H4 (cell line): Measurements from ENCODE around the gene HSF2BP. TPM values are rescaled to one million over a fixed set of nuclear protein-coding genes. Genes with fewer than 3 reads are reported as not detected.
"Not testable (repeated sequence)": the region's sequence is repeated elsewhere in the genome, so short reads cannot be mapped to it uniquely, and the experiment has no call there.

ENCODE experiments used
- DNase-seq: peaks from one replicate; pipeline ENCODE4 v3.0.0-alpha.2; 2015; ENCODE audit warnings: low spot score
- total RNA-seq: library from RNA; depleted of rRNA; stranded (reverse); fragments of >200 nt; shearing (Covaris generic); gene quantifications from 2 replicates; pipeline ENCODE4 v1.2.3, GENCODE V29; 2014; rRNA removed

HSF2BP gene
- 3.9 and 5.1 TPM in 2 replicates for total RNA-seq

- DNase-seq, result peak; percentile 75
Observed at GRCh38 chr21:43659136-43660000, at the start of gene HSF2BP, which contains the start of gene RRP1B. Gene HSF2BP, minus strand, starts transcription at chr21:43659488. Its CDS starts 1,392 bp downstream, at chr21:43658096. Gene RRP1B, plus strand, starts transcription at chr21:43659560. Its CDS starts 105 bp downstream, at chr21:43659665.

GRCh38 chr21:43708745-43709381 is 49.6 kb upstream of the HSF2BP start:
- no peak for DNase-seq

DNA sequence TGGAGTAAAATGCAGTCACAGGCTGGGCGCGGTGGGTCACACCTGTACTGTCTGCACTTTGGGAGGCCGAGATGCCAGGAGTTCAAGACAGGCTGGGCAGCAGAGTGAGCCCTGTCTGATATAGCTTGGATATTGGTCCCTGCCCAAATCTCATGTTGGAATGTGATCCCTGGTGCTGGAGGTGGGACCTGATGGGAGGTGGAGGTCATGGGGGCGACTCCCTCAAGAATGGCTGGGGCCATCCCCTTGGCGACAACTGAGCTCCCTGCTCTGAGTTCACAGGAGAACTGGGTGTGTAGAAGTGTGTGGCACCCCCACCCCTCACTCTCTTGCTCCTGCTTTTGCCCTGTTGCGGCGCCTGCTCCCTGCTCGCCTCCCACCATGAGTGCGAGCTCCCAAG is 48.2 kb upstream of the HSF2BP start:
- DNase-seq, result no peak

DNA sequence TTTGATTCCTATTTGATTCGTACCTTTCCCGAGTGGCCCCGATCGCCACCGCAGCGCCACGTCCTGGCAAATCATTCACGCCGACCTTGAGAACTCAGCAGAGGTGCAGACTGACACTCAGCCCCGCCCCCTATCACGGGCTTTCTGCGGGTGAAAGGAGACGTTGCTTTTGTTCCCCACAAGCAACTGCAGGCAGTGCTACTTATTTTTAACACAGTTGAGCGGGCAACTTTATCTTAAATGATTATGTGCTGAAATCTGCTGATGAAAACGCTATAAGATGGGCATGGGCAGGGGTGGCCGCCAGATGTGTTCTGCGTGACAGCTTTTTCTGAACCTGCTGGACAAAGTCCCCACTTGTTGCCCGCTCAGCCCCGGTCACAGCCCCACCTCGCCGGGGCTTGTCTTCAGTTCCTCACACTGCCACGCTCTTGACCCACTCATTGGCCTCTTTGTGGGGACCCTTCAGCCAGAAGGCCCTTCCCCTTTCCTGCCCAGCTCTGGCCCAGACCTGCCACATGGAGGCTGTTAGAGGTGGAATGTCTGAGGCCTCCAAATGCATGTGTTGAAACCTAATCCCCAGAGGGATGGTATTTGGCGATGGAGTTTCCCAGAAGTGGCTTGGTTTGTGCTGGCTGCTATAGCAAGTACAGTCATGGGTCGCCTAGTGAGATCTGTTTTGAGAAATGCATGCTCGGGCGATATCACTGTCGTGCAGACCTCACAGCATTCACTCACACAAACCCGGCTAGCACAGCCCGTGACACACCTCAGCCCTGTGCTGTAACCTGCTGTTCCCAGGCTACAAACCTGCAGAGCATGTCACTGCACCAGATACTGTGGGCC is 44.0 kb upstream of the HSF2BP start:
- no peak for DNase-seq

DNA sequence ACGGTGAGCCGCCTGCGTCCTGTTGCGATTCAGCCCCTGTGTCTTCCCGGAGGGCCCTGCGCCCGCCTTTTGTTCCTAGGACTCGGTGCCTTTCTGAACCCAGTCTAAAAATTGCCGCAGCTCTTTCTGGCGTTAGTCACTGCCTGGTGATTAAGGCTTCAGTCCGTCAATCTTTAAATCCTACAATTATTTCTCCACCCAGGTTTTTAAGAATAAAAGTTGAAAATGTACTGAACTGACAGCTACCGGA is 43.4 kb upstream of the HSF2BP start:
- DNase-seq, result no peak

GRCh38 chr21:43701936-43702784 is 42.9 kb upstream of the HSF2BP start:
- no peak for DNase-seq

DNA sequence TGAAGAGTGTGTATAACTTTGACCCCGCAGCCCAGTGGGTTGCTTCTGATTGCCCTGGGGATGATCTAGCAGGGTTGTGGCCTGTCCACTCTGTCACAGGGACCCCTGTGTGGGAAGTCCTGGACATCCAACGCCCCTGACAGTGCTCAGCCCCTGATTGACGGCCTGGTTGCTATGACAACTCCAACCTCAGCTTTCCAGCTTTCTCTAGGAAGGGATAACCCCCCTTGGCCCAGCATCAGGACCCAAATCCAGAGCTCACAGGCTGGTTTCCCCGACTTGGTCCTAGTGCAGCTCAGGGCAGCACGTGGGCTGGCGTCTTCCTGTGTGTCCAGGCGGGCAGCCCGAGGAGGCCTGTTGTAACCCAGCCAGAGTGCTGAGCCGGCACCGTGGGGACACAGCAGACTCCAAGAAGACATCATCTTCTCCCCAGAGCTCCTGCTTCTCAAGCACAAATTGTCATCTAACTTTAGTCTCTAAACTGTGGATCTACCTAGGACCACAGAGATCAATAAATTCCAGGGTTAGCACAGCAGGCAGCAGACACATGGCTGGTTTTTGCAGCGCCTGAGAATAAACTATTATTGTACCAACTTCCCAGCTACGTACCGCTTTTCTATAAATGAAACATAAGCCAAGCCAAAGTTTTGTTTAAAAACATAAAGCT is 40.8 kb upstream of the HSF2BP start:
- DNase-seq, result no peak

- DNase-seq, result not testable (repeated sequence)
Observed at GRCh38 chr21:43699492-43699777, 40.1 kb upstream of the HSF2BP start.

DNA sequence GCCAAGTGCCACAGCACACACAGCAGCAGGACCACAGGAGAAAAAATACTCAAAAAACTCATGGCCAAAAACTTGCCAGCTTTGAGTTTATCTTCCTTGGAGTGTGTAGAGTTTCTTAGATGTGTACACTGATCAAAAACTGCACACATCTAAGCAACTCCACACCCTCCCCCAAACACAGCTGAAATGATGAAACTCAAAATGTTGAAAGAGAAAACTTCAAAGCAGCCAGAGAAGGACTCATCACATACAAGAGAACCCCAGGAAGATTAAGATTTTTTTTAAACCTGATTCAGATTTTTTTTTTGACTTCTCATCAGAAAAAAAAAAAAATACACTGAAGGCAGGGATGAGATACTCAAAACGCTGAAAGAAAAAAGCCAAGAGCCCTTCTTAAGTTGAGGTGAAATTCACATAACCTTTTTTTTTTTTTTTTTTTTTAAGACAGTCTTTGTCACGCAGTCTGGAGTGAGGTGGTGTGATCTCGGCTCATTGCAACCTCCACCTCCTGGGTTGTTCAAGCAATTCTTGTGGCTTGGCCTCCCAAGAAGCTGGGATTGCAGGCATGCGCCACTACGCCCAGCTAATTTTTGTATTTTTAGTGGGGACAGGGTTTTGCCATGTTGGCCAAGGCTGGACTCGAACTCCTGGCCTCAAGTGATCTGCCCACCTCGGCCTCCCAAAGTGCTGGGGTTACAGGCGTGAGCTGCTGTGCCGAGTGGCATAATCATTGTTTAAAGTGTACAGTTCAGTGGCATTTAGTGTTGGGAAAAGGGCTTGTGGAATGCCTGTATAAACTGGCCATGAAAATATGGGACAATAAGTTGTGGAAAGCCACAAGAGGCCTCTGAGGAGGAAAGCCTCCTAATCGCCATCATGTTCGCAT is 38.7 kb upstream of the HSF2BP start:
- no peak for DNase-seq

- no peak for DNase-seq
Observed at GRCh38 chr21:43696214-43696613, 36.9 kb upstream of the HSF2BP start.

GRCh38 chr21:43694437-43695079 is 35.3 kb upstream of the HSF2BP start:
- no peak for DNase-seq

GRCh38 chr21:43693981-43694380 is 34.7 kb upstream of the HSF2BP start:
- DNase-seq, result no peak

DNA sequence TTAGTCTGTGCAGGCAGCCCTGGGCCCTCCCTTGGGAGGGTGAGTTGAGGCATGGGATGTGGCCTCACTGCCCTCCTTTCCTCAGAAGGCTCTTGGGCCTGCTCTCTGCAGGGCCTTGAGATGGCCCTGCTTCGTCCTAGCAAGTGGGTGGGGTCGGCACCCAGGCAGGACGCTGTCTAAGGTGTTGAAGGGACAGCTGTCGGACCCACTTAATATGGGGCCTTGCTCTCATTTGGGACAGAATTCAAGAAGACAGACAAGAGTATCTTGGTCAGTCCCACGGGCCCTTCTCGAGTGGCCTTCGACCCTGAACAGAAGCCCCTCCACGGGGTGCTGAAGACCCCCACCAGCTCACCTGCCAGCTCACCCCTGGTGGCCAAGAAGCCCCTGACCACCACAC is 33.7 kb upstream of the HSF2BP start:
- DNase-seq, result no peak

DNA sequence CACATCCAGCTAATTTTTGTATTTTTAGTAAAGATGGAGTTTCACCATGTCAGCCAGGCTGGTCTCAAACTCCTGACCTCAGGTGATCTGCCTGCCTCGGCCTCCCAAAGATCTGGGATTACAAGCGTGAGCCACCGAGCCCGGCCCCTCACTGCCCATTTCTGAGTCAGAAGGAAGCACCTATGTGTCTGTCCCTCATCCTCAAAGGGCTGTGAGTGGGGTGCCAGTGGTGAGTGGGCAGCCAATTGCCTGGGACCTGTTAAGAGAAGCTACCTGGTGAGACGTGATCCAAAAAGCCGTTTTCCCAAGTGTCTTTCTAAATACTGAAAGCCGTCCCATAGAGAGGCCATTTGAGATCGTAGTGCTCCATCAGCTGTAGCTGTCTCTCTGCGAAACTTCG is 32.5 kb upstream of the HSF2BP start:
- DNase-seq, result no peak

- DNase-seq, result no peak
Observed at GRCh38 chr21:43691086-43691795, 32.0 kb upstream of the HSF2BP start.

DNA sequence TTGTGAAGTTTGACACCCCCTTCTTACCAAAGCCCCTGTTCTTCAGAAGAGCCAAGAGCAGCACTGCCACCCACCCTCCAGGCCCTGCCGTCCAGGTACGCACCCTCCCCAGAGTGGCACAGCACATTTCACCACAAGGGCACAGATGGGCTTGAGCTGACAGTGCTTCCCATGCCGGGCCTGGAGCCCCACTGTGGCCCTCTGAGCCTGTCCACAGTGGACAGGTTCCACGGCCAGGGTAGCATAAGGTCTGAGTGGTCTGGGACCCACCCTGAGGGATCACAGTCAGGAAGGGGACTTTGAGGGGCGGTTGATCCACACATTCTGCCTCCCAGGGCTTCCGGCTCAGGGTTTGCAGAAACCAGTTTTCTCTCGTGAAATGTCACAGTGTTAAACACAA is 31.1 kb upstream of the HSF2BP start:
- DNase-seq, result no peak

- no peak for DNase-seq
Observed at GRCh38 chr21:43689556-43690337, 30.5 kb upstream of the HSF2BP start.

GRCh38 chr21:43688906-43689305 is 29.6 kb upstream of the HSF2BP start:
- DNase-seq, result no peak
